Keratinocyte (primary cell): ENCODE data around the gene FUT7. TPM values are rescaled to one million over a fixed set of nuclear protein-coding genes. Genes with fewer than 3 reads are reported as not detected.

Experiments used
- DNase-seq: peaks from one replicate; pipeline ENCODE4 v3.0.0-alpha.2; 2011; ENCODE audit warnings: low read depth, missing footprints, low spot score
- FAIRE-seq: peaks from 2 replicates; lab custom pipeline; 2011; peaks lifted over from hg19 to GRCh38; lab: Jason Lieb, UNC
- H2AFZ ChIP-seq: 2 replicates; pipeline ENCODE4 v1.6.0; 2012; ENCODE audit warnings: low read length, control low read depth, inconsistent platforms; ENCODE audit not compliant: control insufficient read depth
- H3K27ac ChIP-seq: 2 replicates; pipeline ENCODE4 v1.5.1; 2011; ENCODE audit warnings: low read length; ENCODE audit not compliant: control insufficient read depth, insufficient read depth
- H3K27me3 ChIP-seq: 3 replicates; pipeline ENCODE4 v1.6.0; 2011; ENCODE audit warnings: low read length; ENCODE audit not compliant: control insufficient read depth, insufficient read depth; ENCODE audit errors: extremely low read depth
- H3K36me3 ChIP-seq, 2 experiments: 2 replicates in 1 of 2; 3 replicates in 1 of 2; pipeline ENCODE4 v1.5.1; 2011; ENCODE audit warnings: low read length in 2 of 2, mild to moderate bottlenecking in 1 of 2; ENCODE audit not compliant: control insufficient read depth in 2 of 2, insufficient read depth in 2 of 2; ENCODE audit errors: extremely low read depth in 1 of 2
- H3K4me1 ChIP-seq: 3 replicates; pipeline ENCODE4 v1.5.1; 2011; ENCODE audit warnings: low read length; ENCODE audit not compliant: control insufficient read depth, insufficient read depth; ENCODE audit errors: extremely low read depth
- H3K4me2 ChIP-seq: 3 replicates; pipeline ENCODE4 v1.6.0; 2011; ENCODE audit warnings: low read depth, low read length; ENCODE audit not compliant: control insufficient read depth, insufficient read depth; ENCODE audit errors: extremely low read depth
- H3K4me3 ChIP-seq, 3 experiments: fragments of 200-600 bp in 1 of 3; sonication (generic) in 1 of 3; 2 replicates in 2 of 3; 3 replicates in 1 of 3; pipeline ENCODE4 v1.5.1; 2011 to 2016; ENCODE audit warnings: low read length in 3 of 3, mild to moderate bottlenecking in 3 of 3, control low read depth in 2 of 3, inconsistent platforms in 1 of 3, low read depth in 1 of 3, mixed read lengths in 1 of 3, mixed run types in 1 of 3, moderate library complexity in 1 of 3; ENCODE audit not compliant: control insufficient read depth in 2 of 3, insufficient read depth in 2 of 3; ENCODE audit errors: extremely low read depth in 1 of 3
- H3K79me2 ChIP-seq: 2 replicates; pipeline ENCODE4 v1.6.0; 2012; ENCODE audit warnings: low read length; ENCODE audit not compliant: control insufficient read depth, insufficient read depth
- H3K9ac ChIP-seq: 3 replicates; pipeline ENCODE4 v1.6.0; 2011; ENCODE audit warnings: low read length; ENCODE audit not compliant: control insufficient read depth, insufficient read depth; ENCODE audit errors: extremely low read depth
- H3K9me1 ChIP-seq: 3 replicates; pipeline ENCODE4 v1.6.0; 2011; ENCODE audit warnings: low read length; ENCODE audit not compliant: control insufficient read depth, insufficient read depth; ENCODE audit errors: extremely low read depth
- H3K9me3 ChIP-seq: 2 replicates; pipeline ENCODE4 v1.5.1; 2012; ENCODE audit warnings: low read depth, low read length; ENCODE audit not compliant: control insufficient read depth
- H4K20me1 ChIP-seq: 3 replicates; pipeline ENCODE4 v1.6.0; 2011; ENCODE audit warnings: low read length; ENCODE audit not compliant: control insufficient read depth, insufficient read depth; ENCODE audit errors: extremely low read depth
- EZH2 ChIP-seq: IDR thresholded peaks from one replicate; pipeline ENCODE4 v1.6.1; 2012; ENCODE audit warnings: inconsistent platforms, mild to moderate bottlenecking, low read length, moderate library complexity
- dilution Hi-C: fragments of 300-500 bp; cut with MboI; formaldehyde crosslinking; loops from one replicate; pipeline ENCODE4 v1.7.0; 2020; ENCODE audit warnings: low sequenced_read_pairs; ENCODE audit not compliant: extremely low pct_ligation_motif_present
- polyA plus RNA-seq, 5 experiments: library from polyadenylated mRNA; depleted of rRNA in 3 of 5; stranded (reverse) in 3 of 5; stranded (forward) in 1 of 5; unstranded in 1 of 5; fragments of >200 nt; gene quantifications; 1 replicate in 1 of 5; 2 replicates in 3 of 5; 3 replicates in 1 of 5; pipeline versions ENCODE4 v1.2.1 to v1.2.3, GENCODE V29; 2011 to 2012; ENCODE audit warnings: missing spikeins in 2 of 5, low read depth in 1 of 5, low replicate concordance in 1 of 5
- TF ChIP-seq, protein P1 (sequence below), 3 experiments: IDR thresholded peaks in 1 of 3; conservative IDR thresholded peaks in 1 of 3; optimal IDR thresholded peaks in 1 of 3; 2 replicates in 2 of 3; 3 replicates in 1 of 3; pipeline versions ENCODE3 to v1.5.1; 2011; ENCODE audit warnings: low read length in 3 of 3, mild to moderate bottlenecking in 3 of 3, moderate library complexity in 2 of 3, control low read depth in 1 of 3, inconsistent platforms in 1 of 3; ENCODE audit not compliant: insufficient read depth in 2 of 3; ENCODE audit errors: extremely low read depth in 1 of 3

The FUT7 gene
- polyA plus RNA-seq, 1 donor (not counting 4 experiments of a cell fraction or from before 2014, with no cell fraction given), result not detected

DNA sequence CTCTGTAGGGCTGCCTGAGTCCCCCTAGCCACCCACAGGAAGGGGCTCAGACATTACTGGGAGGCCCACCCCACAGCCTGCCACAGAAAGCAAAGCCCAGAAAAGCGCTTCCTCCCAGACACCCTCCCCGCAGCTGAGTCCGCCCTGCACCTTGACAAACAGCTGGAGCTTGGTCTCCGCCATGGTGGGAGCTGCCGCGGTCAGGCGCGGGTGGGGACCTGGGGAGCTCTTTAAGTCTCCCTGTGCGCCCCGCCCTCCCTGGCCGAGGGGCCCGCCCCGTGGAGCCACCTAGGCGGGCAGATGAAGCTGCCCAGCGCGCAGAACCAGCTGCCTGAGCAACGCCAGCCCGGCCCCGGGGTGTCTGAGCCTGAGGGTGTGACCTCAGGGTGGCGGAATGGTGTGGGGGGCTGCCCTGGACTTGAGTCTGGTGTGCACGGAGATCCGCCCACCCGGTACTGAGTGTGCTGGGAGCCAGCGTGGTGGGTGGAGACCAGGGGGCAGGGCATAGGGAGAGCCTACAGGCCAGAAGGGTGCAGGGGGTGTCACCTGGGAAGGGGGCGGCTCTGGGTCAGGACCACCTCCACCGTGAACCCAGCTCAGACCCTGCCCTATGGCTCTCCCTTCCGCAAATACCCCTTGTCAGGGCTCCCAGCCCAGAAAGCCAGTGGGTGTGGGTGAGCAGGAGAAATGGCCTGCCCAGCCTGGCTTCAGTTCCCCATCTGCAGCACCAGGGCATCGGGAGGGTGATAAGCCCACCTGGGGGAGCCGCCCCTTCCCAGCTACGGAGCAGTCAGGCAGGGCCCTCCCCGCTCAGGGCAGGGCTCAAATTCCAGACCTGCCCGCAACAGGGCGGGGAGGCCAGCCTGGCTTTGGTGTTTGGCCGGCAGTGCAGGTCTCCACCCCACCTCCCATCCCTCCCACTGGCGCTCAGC is 35.3 kb downstream of the FUT7 start, which contains the start of gene CLIC3:
Gene CLIC3, minus strand, starts transcription at position 208 of the 932 bp plus-strand sequence. Its CDS starts 25 bp downstream, at position 183.
- no peak within 1 kb of the TSS for H3K9ac ChIP-seq
- H3K4me3 ChIP-seq, result peak within 1 kb of the TSS in 1 of 3 experiments; percentile 36
- no peaks in the 10 kb centered on the region for H3K9me1 ChIP-seq
- peak within 1 kb of the TSS; percentile 46 for H3K4me2 ChIP-seq
- dilution Hi-C loops, result no loop called here
- no peaks in the 10 kb centered on the region for H3K9me3 ChIP-seq
- H2AFZ ChIP-seq, result peak within 1 kb of the TSS; percentile 15
- no peaks in the 10 kb centered on the region for H3K79me2 ChIP-seq
- H3K27me3 ChIP-seq, result no peaks in the 10 kb centered on the region
- TF ChIP-seq, protein P1, sequence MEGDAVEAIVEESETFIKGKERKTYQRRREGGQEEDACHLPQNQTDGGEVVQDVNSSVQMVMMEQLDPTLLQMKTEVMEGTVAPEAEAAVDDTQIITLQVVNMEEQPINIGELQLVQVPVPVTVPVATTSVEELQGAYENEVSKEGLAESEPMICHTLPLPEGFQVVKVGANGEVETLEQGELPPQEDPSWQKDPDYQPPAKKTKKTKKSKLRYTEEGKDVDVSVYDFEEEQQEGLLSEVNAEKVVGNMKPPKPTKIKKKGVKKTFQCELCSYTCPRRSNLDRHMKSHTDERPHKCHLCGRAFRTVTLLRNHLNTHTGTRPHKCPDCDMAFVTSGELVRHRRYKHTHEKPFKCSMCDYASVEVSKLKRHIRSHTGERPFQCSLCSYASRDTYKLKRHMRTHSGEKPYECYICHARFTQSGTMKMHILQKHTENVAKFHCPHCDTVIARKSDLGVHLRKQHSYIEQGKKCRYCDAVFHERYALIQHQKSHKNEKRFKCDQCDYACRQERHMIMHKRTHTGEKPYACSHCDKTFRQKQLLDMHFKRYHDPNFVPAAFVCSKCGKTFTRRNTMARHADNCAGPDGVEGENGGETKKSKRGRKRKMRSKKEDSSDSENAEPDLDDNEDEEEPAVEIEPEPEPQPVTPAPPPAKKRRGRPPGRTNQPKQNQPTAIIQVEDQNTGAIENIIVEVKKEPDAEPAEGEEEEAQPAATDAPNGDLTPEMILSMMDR (optimal IDR thresholded peaks at IDR 0.05 in 1 of 3, IDR thresholded peaks at IDR 0.05 in 1 of 3, conservative IDR thresholded peaks at IDR 0.05 in 1 of 3; ENCODE audit: extremely low read depth in 1 of 3, insufficient read depth in 2 of 3, low read length in 3 of 3), result no peak
- no peak for TF ChIP-seq EZH2
- peaks cover 50% of the 10 kb centered on the region for H3K4me1 ChIP-seq
- FAIRE-seq (no peak), DNase-seq (no peak)
- H3K36me3 ChIP-seq, result peaks cover 0 to 10% of the 10 kb centered on the region in 2 experiments
- H3K27ac ChIP-seq, result no peak within 1 kb of the TSS
- H4K20me1 ChIP-seq, result peaks cover 3% of the 10 kb centered on the region

DNA sequence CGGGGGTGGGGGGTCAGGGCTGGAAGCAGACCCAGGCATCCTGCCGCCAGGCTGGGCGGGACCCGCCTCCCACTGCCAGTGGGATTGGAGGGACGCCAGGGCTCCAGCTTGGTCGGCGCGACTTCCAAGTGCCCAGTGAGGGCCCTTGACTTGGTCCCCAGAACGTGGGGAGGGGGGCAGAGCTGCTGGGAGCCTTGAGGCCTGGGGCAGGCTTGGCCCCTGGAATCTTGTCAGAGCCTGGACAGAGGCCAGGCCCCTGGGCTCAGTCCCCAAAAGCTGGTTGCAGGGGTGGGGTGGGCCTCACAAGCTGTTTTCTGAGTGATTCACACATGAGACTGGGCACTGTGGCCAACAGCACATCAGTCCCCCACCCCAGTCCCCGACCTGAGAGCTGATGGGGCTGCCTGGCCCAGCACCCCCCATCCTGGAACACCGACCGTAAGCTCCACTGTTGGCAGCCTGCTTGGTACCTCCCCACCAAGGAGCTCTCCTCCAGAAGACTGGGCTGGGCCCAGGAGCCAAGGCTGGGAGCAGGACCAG is 36.0 kb downstream of the FUT7 start:
- Histone ChIP-seq H3K79me2 (no peaks in the 10 kb centered on the region), H3K9ac (no peak overlapping the region), H3K27ac (no peak overlapping the region), H3K9me3 (no peaks in the 10 kb centered on the region), H3K27me3 (no peaks in the 10 kb centered on the region), H3K4me2 (peak overlapping the region; percentile 46), H3K4me3 (peak overlapping the region in 1 of 3 experiments; percentile 36), H2AFZ (no peak overlapping the region), H4K20me1 (peaks cover 3% of the 10 kb centered on the region), H3K9me1 (no peaks in the 10 kb centered on the region), H3K36me3 (peaks cover 0 to 10% of the 10 kb centered on the region in 2 experiments), H3K4me1 (peaks cover 50% of the 10 kb centered on the region)
- FAIRE-seq (no peak), DNase-seq (no peak)
- dilution Hi-C loops, result no loop called here
- TF ChIP-seq EZH2, result no peak
- TF ChIP-seq, protein P1 (optimal IDR thresholded peaks at IDR 0.05 in 1 of 3, IDR thresholded peaks at IDR 0.05 in 1 of 3, conservative IDR thresholded peaks at IDR 0.05 in 1 of 3; ENCODE audit: extremely low read depth in 1 of 3, insufficient read depth in 2 of 3, low read length in 3 of 3), result no peak
